BLaER1 treated with 17β-estradiol and CSF1 and Interleukin-3, amounts not matched to agents 10 nM and 100 nM (cell line): ENCODE results near the gene BNC2.
"Not testable (repeated sequence)": the region's sequence is repeated elsewhere in the genome, so short reads cannot be mapped to it uniquely, and the experiment has no call there.

Experiments used
- H3K27ac ChIP-seq, 11 experiments: shearing (Covaris generic); formaldehyde crosslinking; 2 replicates each; pipeline ENCODE4 v1.8.1; 2022
- H3K27me3 ChIP-seq, 11 experiments: shearing (Covaris generic); formaldehyde crosslinking; 2 replicates each; pipeline ENCODE4 v1.8.1; 2022
- H3K36me3 ChIP-seq, 11 experiments: shearing (Covaris generic); formaldehyde crosslinking; 2 replicates each; pipeline ENCODE4 v1.8.1; 2022
- H3K4me1 ChIP-seq, 10 experiments: shearing (Covaris generic); formaldehyde crosslinking; 2 replicates each; pipeline ENCODE4 v1.8.1; 2022
- H3K4me2 ChIP-seq, 11 experiments: shearing (Covaris generic); formaldehyde crosslinking; 2 replicates each; pipeline ENCODE4 v1.8.1; 2022
- H3K4me3 ChIP-seq, 10 experiments: shearing (Covaris generic); formaldehyde crosslinking; 2 replicates each; pipeline ENCODE4 v1.8.1; 2022
- H3K9ac ChIP-seq, 11 experiments: shearing (Covaris generic); formaldehyde crosslinking; 2 replicates each; pipeline ENCODE4 v1.8.1; 2022
- H3K9me3 ChIP-seq, 11 experiments: shearing (Covaris generic); formaldehyde crosslinking; replicated peaks in 1 of 11; 2 replicates each; pipeline ENCODE4 v1.8.1; 2022
- H4K20me1 ChIP-seq, 11 experiments: shearing (Covaris generic); formaldehyde crosslinking; 2 replicates each; pipeline ENCODE4 v1.8.1; 2022
- Cebpa-rat ChIP-seq, 11 experiments: shearing (Covaris generic); IDR thresholded peaks; 2 replicates each; pipeline ENCODE4 v1.8.1; 2022

Gene BNC2

GRCh38 chr9:16441791-16442190, 428.7 kb downstream of the BNC2 start:
- Histone ChIP-seq H3K27ac (no peak overlapping the region), H4K20me1 (no peaks in the 10 kb centered on the region), H3K4me2 (no peak overlapping the region), H3K4me3 (no peak overlapping the region), H3K9ac (no peak overlapping the region), H3K9me3 (peaks cover 0 to 27% (median 12%) of the 10 kb centered on the region in 11 experiments; a peak in 13 of 22 replicates), H3K4me1 (no peaks in the 10 kb centered on the region), H3K36me3 (peaks cover 0 to 16% (median 7%) of the 10 kb centered on the region in 11 experiments; a peak in 16 of 22 replicates), H3K27me3 (no peaks in the 10 kb centered on the region)
- TF ChIP-seq Cebpa-rat (IDR thresholded peaks at IDR 0.05): no peak

DNA sequence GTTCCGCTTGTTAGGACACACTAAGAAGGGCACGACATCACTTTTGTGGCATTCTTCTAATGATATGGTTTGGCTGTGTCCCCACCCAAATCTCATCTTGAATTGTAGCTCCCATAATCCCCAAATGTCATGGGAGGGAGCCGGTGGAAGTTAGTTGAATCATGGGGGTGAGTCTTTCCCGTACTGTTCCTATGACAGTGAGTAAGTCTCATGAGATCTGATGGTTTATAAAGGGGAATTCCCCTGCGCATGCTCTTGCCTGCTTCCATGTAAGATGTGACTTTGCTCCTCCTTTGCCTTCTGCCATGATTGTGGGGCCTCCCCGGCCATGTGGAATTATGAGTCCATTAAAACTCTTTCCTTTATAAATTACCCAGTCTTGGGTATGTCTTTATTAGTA, 431.6 kb downstream of the BNC2 start:
- not testable (repeated sequence) for H3K4me3 ChIP-seq, H3K4me1 ChIP-seq, H3K27me3 ChIP-seq, H3K4me2 ChIP-seq, H4K20me1 ChIP-seq, H3K27ac ChIP-seq, H3K9ac ChIP-seq
- Histone ChIP-seq H3K9me3 (peaks cover 4 to 42% (median 21%) of the 10 kb centered on the region in 11 experiments; a peak in 14 of 22 replicates), H3K36me3 (peaks cover 9 to 34% (median 23%) of the 10 kb centered on the region in 11 experiments; a peak in 16 of 22 replicates)

DNA sequence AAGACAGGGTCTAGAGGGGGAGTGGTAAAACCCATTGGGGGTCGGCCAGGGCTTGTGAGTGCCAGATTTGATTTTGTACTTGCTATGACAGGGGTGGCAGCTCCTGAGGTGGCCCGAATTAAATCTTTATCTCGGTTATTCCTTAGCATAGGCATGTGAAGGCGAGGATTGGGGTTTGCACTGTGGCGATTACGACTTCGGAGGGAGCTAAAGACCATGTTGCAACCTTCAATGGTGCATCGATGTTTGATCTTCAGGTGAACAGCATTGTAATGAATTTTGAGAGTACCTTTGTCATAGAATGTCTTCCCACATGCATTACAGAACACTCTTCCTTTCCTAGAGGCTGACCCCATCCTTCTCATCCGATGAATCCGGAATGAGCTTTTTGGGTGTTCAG, 433.9 kb downstream of the BNC2 start:
- Histone ChIP-seq H3K9me3 (peaks cover 4 to 42% (median 21%) of the 10 kb centered on the region in 11 experiments; a peak in 14 of 22 replicates), H3K9ac (no peak overlapping the region), H3K27ac (no peak overlapping the region), H3K4me2 (no peak overlapping the region), H3K36me3 (peaks cover 9 to 34% (median 23%) of the 10 kb centered on the region in 11 experiments; a peak in 16 of 22 replicates), H3K4me3 (no peak overlapping the region), H3K27me3 (no peaks in the 10 kb centered on the region), H3K4me1 (no peaks in the 10 kb centered on the region), H4K20me1 (no peaks in the 10 kb centered on the region)
- TF ChIP-seq Cebpa-rat (IDR thresholded peaks at IDR 0.05): no peak

DNA sequence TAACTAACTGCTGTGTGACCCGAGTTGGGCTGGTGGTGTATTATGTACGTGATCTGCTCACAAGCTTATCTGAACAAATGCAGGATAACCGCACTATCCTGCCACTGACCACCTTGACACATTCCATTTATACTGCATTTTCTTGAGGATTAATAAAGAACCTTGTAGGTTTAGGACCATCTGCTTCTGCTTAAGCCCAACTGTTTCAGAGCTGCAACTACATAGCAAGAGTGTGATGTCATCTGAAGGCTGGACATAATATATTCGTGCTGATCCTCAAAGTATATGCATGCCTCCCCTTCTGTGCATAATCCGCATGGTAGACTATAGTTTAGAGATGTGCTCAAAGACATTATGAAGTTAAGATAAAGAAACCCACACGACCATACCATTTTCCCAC, 435.9 kb downstream of the BNC2 start:
- Histone ChIP-seq H3K27me3 (no peaks in the 10 kb centered on the region), H4K20me1 (no peaks in the 10 kb centered on the region), H3K27ac (no peak overlapping the region), H3K4me1 (no peaks in the 10 kb centered on the region), H3K9me3 (peaks cover 4 to 31% (median 21%) of the 10 kb centered on the region in 11 experiments; a peak in 14 of 22 replicates), H3K9ac (no peak overlapping the region), H3K4me3 (no peak overlapping the region), H3K36me3 (peaks cover 9 to 33% (median 23%) of the 10 kb centered on the region in 11 experiments; a peak in 16 of 22 replicates), H3K4me2 (no peak overlapping the region)
- no peak for TF ChIP-seq Cebpa-rat (IDR thresholded peaks at IDR 0.05)

- peaks cover 0 to 24% (median 15%) of the 10 kb centered on the region in 11 experiments; a peak in 14 of 22 replicates for H3K9me3 ChIP-seq
- no peak for TF ChIP-seq Cebpa-rat (IDR thresholded peaks at IDR 0.05)
Measured at GRCh38 chr9:16433494-16433893, 437.0 kb downstream of the BNC2 start.

GRCh38 chr9:16431666-16432392, 438.6 kb downstream of the BNC2 start:
- H3K9ac ChIP-seq: no peak overlapping the region
- no peak overlapping the region for H3K4me3 ChIP-seq
- peaks cover 0 to 15% (median 9%) of the 10 kb centered on the region in 11 experiments; a peak in 10 of 22 replicates for H3K9me3 ChIP-seq
- no peak for TF ChIP-seq Cebpa-rat (IDR thresholded peaks at IDR 0.05)
- H3K27ac ChIP-seq: no peak overlapping the region
- no peaks in the 10 kb centered on the region for H3K4me1 ChIP-seq
- no peaks in the 10 kb centered on the region for H4K20me1 ChIP-seq
- H3K4me2 ChIP-seq: no peak overlapping the region
- H3K36me3 ChIP-seq: peaks cover 9 to 25% (median 17%) of the 10 kb centered on the region in 11 experiments; a peak in 14 of 22 replicates
- no peaks in the 10 kb centered on the region for H3K27me3 ChIP-seq

More at GRCh38 chr9:16433494-16433893, 437.0 kb downstream of the BNC2 start:
- H3K36me3 ChIP-seq: peaks cover 9 to 33% (median 23%) of the 10 kb centered on the region in 11 experiments; a peak in 16 of 22 replicates
- no peaks in the 10 kb centered on the region for H3K27me3 ChIP-seq
- H3K9ac ChIP-seq: no peak overlapping the region
- H4K20me1 ChIP-seq: no peaks in the 10 kb centered on the region
- H3K4me2 ChIP-seq: no peak overlapping the region
- H3K27ac ChIP-seq: no peak overlapping the region
- H3K4me3 ChIP-seq: no peak overlapping the region
- H3K4me1 ChIP-seq: no peaks in the 10 kb centered on the region

GRCh38 chr9:16429671-16430070, 440.8 kb downstream of the BNC2 start:
- H3K9me3 ChIP-seq: no peaks in the 10 kb centered on the region
- no peak overlapping the region for H3K27ac ChIP-seq
- H4K20me1 ChIP-seq: no peaks in the 10 kb centered on the region
- no peaks in the 10 kb centered on the region for H3K4me1 ChIP-seq
- H3K36me3 ChIP-seq: peaks cover 0 to 10% (median 0%) of the 10 kb centered on the region in 11 experiments; a peak in 4 of 22 replicates
- H3K4me2 ChIP-seq: no peak overlapping the region
- TF ChIP-seq Cebpa-rat (IDR thresholded peaks at IDR 0.05): no peak
- H3K27me3 ChIP-seq: no peaks in the 10 kb centered on the region
- no peak overlapping the region for H3K4me3 ChIP-seq
- H3K9ac ChIP-seq: no peak overlapping the region

- no peaks in the 10 kb centered on the region for H4K20me1 ChIP-seq
- H3K4me3 ChIP-seq: no peak overlapping the region
- no peak overlapping the region for H3K4me2 ChIP-seq
- no peaks in the 10 kb centered on the region for H3K27me3 ChIP-seq
- H3K27ac ChIP-seq: no peak overlapping the region
- no peak for TF ChIP-seq Cebpa-rat (IDR thresholded peaks at IDR 0.05)
- no peaks in the 10 kb centered on the region for H3K9me3 ChIP-seq
- H3K36me3 ChIP-seq: peaks cover 0 to 7% (median 0%) of the 10 kb centered on the region in 11 experiments; a peak in 2 of 22 replicates
- no peak overlapping the region for H3K9ac ChIP-seq
- no peaks in the 10 kb centered on the region for H3K4me1 ChIP-seq
Measured at GRCh38 chr9:16427873-16428427, 442.5 kb downstream of the BNC2 start.

DNA sequence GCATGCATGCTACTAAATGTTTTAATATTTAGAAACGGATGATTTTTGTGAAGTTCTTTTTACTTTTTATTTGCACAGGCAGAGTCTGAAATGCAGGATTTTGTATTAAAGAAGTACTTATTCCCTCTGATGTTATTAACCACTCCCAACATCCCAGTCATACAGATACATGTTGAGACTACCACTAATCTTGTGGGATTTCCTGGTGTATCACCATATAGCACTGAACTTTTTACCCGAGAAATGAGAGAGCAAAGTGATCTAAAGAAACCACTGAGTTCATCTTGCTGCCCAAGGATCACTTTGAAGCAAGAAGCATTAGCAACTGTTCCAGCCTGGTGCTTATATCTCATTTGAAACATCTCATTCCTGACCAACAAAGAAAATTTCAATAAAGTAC, 443.8 kb downstream of the BNC2 start:
- Histone ChIP-seq H3K9ac (no peak overlapping the region), H3K4me1 (no peaks in the 10 kb centered on the region), H4K20me1 (no peaks in the 10 kb centered on the region), H3K4me2 (no peak overlapping the region), H3K4me3 (no peak overlapping the region), H3K27me3 (no peaks in the 10 kb centered on the region), H3K9me3 (no peaks in the 10 kb centered on the region), H3K27ac (no peak overlapping the region), H3K36me3 (peaks cover 0 to 7% (median 0%) of the 10 kb centered on the region in 11 experiments; a peak in 2 of 22 replicates)
- TF ChIP-seq Cebpa-rat (IDR thresholded peaks at IDR 0.05): no peak
